Left colon (tissue), 2 donors: ENCODE measurements around the gene TUBA1C. TPM values are rescaled to one million over a fixed set of nuclear protein-coding genes. Genes with fewer than 3 reads are reported as not detected.
"Not testable (repeated sequence)": the region's sequence is repeated elsewhere in the genome, so short reads cannot be mapped to it uniquely, and the experiment has no call there.

Source experiments
- ATAC-seq: fragments of 200-7000 bp; cut with Tn5 transposase; one replicate; pipeline ENCODE4 v1.9.1; 2020; ENCODE audit warnings: mild to moderate bottlenecking, moderate library complexity
- DNase-seq, 2 donors: peaks; one replicate each; pipeline ENCODE4 v3.0.0-alpha.2; 2020
- intact Hi-C, 2 donors: fragments of 100-400 bp; cut with DNase I in 1 of 2; cut with micrococcal nuclease in 1 of 2; formaldehyde crosslinking; loops; one replicate each; pipeline versions ENCODE4 v1.11.2 to v1.14.0; 2022; cut with DNase I, micrococcal nuclease
- total RNA-seq, 2 donors: library from RNA; stranded (reverse); fragmentation: NEBNext Ultra II Directional; extraction: Animal tissue kit (Norgen Biotek cat#: 25700); gene quantifications; one replicate each; pipeline ENCODE4 v1.2.1, GENCODE V29; 2021
- donor health status: DM: no; HTN: no; CAD: no.
- donor health status: DM: yes; HTN: yes; CAD: no.

TUBA1C gene
- total RNA-seq, 2 donors from 2014 or later: 260 to 267 TPM

DNA sequence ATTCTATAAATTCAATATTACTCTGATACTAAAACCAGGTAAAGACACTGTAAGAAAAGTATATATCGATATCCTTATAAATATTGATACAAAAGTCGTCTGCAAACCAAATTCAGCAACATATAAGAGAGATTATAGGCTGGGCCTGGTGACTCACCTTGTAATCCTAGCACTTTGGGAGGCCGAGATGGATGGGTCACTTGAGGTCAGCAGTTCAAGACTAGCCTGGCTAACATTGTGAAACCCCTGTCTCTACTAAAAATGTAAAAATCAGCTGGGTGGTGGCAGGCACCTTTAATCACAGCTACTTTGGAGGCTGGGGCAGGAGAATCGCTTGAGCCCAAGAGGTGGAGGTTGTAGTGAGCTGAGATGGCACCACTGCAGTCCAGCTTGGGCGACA, 13.5 kb upstream of the TUBA1C start:
- intact Hi-C loops: no loop called here
- DNase-seq: no peak
- no peak for ATAC-seq

DNA sequence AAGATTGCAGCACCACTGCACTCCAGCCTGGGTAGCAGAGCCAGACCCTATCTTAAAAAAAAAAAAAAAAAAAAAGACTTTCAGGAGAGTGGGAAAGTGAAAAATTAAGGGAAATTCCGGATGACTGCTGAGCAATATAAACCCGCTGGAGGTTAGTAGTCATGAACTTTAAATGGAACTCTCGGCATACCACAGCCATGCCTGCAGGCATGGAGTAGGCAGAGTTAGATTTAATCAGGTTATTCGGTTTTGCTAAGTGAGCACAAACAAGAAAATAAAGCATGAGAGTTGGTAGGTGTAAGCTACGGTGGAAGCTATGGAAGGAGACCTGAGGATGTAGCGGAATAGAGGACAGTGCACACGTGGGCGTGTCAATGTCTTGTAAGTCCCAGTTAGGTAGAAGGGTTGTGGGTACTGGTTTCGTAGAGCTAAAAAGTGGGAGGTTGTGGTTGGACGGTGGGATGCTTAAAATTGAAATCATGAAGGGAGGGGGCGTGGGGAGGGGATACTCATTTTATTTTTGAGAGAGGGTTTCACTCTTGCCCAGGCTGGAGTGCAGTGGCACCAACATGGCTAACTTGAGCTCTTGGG, 11.8 kb upstream of the TUBA1C start:
- intact Hi-C loops: no loop called here
- DNase-seq: no peak
- no peak for ATAC-seq

DNA sequence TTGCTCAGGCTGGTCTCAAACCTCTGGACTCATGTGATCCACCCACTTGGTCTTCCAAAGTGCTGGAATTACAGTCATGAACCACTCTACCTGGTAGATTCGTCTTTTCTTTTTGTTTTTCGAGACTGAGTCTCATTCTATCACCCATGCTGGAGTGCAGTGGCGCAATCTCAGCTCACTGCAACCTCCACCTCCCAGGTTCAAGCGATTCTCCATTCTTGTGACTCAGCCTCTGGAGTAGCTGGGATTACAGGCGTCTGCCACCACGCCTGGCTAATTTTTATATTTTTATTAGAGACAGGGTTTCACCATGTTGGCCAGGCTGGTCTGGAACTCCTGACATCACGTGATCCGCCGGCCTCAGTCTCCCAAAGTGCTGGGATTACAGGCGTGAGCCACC, 9.4 kb upstream of the TUBA1C start:
- ATAC-seq, DNase-seq, intact Hi-C loops: not testable (repeated sequence)

DNA sequence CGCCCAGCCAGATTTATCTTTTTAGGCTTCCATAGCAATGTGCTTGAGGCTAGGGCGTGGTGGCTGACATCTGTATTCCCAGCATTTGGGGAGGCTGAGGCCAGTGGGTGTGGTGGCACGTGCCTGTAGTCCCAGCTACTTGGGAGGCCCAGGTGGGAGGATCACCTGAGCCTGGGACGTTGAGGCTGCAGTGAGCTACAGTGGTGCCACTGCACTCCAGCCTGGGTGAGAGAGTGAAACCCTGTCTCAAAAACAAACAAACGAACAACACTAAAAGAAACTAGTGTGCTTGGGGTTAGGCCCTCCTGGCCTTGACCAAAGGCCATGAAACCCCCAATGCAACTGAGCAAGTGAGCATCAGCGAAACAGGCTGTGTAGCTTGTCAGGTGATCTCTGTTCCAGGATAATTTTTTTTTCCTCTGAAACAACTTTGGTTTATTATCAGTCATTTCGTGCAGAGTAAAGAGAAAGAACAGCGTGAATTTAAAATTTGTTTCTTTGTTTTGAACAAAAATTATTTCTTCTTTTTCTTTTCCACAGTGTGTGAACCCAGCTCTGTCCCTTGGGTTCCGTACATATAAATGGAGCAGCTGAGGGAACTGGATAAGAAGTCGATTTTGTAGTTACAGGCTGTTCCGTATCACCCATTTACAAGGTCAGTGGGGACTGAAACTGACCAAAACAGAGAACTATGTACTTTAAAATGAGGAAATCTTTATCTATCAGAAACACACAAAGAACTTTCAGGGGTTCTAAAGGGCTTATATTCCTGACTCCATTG, 8.8 kb upstream of the TUBA1C start:
- ATAC-seq: no peak

DNA sequence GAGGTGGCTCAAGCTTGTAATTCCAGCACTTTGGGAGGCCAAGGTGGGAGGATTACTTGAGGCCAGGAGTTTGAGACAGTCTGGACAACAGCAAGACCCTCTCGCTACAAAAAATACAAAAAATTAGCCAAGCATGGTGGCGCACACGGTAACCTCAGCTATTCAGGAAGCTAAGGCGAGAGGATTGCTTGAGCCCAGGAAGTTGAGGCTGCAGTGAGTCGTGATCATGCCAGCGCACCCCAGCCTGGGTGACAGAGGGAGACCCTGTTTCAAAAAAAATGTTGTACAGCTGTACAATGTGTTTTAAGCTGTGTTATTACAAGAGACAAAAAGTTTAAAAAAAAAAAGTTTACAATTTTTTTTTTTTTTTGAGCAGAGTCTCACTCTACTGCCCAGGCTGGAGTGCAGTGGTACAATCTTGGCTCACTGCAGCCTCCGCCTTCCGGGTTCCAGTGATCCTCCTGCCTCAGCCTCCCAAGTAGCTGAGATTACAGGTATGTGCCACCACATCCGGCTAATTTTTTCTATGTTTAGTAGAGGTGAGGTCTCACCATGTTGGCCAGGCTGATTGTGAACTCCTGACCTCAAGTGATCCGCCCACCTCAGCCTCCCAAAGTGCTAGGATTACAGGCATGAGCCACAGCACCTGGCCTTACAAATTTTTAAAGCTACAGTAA, 7.2 kb upstream of the TUBA1C start:
- ATAC-seq, intact Hi-C loops, DNase-seq: not testable (repeated sequence)

More for the DNA sequence above, 8.8 kb upstream of the TUBA1C start:
- no peak for DNase-seq
- intact Hi-C loops: no loop called here

DNA sequence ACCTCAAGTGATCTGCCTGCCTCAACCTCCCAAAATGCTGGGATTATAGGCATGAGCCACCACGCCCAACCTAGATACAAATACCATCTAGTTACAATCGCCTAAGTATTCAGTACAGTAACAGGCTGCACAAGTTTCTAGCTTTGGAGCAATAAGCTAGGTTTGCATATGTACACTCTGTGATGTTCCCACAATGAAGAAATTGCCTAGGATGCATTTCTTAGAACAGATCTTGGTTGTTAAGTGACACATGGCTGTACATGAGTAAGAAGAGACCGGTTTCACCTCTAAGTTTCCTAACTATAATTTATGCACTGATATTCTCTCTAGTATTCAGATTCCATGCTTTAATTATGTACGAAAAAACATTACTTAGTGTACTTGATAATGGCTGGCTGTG, 5.4 kb upstream of the TUBA1C start:
- DNase-seq (no peak), ATAC-seq (no peak)
- intact Hi-C loops: no loop called here

DNA sequence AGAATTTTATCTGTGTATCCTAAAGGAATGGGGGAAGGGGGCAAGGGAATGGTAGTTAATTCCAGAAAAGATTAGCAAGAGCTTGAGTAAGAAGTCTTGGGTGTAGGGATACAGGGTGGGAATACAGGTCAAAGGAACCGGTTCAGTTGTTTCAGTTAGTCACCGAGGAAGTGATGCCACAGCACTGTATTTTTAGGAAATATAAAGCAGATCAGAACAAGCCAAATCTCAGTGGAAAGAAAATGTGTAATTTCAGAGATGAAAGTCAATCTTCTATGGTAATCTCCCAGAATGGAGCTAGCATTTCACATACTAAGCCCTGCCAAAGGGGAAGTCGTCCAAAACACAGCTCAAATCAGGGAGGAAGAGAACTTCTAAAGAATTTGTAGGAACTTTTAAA, 4.7 kb upstream of the TUBA1C start:
- no peak for ATAC-seq
- intact Hi-C loops: no loop called here

DNA sequence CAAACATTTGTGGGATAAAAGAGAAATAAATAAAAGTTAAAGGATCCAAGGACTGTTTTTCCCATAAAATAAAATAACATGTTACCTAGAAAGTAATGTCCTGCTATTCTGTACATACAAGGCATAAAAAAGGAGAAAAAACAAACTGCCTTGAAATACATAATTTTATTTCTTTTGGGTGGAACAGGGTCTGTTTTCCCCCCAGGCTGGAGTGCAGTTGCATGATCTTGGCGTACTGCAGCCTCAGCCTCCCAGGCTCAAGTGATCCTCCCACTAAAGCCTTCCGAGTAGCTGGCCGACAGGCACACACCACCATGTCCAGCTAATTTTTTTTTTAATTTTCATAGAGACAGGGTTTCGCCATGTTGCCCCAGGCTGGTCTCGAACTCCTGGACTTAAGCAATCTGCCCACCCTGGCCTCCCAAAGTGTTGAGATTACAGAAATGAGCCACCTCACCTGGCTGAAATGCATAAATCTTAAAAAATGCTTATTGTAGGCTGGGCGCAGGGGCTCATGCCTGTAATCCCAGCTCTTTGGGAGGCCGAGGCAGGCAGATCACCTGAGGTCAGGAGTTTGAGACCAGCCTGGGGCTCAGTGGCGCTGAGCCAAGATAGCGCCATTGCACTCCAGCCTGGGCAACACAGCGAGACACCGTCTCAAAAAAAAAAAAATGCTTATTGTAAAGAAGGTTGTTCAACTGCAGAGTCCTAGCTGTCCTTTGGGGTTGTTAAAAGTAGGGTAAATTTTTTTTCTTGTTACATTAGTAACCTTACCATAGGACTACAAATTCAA, 4.1 kb upstream of the TUBA1C start:
- intact Hi-C loops: no loop called here
- ATAC-seq (no peak), DNase-seq (no peak)

More for the DNA sequence above, 4.7 kb upstream of the TUBA1C start:
- no peak for DNase-seq

DNA sequence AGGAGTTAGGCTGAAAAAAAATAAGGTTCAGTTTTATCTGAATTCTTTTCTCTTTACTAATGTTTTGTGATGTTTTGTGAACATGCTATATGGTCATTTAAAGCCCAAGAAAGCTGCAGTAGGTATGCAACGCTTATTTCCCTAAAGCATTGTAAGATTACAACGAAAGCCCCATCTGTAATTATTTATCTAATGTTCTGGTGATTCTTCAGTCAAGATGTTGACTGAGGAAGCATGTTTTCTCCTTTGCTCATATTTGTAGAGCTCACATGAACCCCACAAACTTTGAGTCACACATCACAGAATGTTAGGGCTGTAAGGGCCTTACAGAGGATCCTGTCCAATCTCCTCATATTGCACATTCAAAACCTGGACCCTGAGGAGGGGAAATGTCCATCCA, 3.2 kb upstream of the TUBA1C start:
- intact Hi-C loops: no loop called here
- ATAC-seq (no peak), DNase-seq (no peak)

DNA sequence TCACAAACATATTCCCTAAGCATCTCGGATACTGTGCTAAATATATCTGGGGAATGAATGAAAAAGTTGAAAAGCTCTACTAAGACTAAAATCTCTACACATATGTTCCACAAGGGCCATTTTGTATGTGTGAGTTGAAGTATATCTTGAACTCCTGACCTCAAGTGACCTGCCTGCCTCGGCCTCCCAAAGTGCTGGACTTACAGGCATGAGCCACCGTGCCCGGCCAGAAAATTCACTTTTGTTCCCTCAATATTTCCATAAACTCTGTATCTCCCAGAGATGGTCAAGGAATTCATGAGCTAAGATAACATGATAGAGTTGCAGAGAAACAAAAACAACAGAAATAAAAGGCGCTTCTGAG, 1.5 kb upstream of the TUBA1C start:
- DNase-seq: no peak
- intact Hi-C loops: no loop called here
- ATAC-seq: no peak

DNA sequence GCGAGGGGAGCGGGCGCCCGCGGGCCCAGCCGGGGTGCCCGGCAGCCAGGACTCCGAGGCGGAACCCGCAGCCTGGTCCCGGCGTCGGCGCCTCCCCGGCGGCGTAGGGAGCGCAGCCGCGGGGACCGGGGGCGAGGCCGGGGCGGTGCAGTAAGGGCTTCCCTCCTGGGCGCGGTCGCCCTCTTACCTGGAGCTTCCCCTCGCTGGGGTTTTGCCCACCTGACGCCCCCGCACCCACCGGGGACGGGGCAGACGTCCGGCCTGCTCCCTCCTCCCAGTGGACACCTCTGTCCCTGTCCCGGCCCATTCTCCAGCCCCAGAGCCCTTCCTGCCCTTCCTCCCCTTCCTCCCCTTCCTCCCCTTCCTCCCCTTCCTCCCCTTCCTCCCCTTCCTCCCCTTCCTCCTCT, 413 bp upstream of the TUBA1C start:
- intact Hi-C loops: no loop called here
- ATAC-seq (peak; percentile 63), DNase-seq (no peak)

DNA sequence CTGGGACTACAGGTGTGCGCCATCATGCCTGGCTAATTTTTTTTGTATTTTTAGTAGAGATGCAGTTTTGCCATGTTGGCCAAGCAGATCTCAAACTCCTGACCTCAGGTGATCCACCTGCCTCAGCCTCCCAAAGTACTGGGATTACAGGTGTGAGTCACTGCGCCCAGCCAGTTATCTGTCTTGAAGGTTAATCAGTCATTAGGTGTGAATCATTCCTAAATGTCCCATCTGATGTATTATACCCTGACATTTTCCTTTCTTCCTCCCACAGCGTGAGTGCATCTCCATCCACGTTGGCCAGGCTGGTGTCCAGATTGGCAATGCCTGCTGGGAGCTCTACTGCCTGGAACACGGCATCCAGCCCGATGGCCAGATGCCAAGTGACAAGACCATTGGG, 4.3 kb downstream of the TUBA1C start:
- ATAC-seq, intact Hi-C loops, DNase-seq: not testable (repeated sequence)

DNA sequence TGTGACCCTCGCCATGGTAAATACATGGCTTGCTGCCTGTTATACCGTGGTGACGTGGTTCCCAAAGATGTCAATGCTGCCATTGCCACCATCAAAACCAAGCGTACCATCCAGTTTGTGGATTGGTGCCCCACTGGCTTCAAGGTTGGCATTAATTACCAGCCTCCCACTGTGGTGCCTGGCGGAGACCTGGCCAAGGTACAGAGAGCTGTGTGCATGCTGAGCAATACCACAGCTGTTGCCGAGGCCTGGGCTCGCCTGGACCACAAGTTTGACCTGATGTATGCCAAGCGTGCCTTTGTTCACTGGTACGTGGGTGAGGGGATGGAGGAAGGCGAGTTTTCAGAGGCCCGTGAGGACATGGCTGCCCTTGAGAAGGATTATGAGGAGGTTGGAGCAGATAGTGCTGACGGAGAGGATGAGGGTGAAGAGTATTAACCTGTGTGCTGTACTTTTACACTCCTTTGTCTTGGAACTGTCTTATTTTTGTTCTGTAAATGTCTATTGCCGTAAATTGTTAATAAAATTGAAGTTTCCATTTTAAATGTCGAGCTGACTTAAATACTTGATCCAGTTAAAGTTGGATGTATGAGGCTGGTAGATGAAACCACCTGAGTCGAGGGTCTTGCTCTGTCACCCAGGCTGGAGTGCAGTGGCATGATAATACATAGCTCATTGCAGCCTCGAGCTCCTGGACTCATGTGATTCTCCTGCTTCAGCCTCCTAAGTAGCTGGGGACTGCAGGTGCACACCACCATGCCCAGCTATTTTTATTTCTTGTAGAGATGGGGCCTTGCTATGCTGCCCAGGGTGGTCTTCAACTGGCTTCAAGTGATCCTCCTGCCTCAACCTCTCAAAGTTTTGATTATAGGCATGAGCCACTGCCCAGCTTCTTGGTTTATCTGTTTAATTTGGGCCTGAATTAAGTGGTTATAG, 8.2 kb downstream of the TUBA1C start:
- intact Hi-C loops: no loop called here
- ATAC-seq: no peak
- DNase-seq: no peak

DNA sequence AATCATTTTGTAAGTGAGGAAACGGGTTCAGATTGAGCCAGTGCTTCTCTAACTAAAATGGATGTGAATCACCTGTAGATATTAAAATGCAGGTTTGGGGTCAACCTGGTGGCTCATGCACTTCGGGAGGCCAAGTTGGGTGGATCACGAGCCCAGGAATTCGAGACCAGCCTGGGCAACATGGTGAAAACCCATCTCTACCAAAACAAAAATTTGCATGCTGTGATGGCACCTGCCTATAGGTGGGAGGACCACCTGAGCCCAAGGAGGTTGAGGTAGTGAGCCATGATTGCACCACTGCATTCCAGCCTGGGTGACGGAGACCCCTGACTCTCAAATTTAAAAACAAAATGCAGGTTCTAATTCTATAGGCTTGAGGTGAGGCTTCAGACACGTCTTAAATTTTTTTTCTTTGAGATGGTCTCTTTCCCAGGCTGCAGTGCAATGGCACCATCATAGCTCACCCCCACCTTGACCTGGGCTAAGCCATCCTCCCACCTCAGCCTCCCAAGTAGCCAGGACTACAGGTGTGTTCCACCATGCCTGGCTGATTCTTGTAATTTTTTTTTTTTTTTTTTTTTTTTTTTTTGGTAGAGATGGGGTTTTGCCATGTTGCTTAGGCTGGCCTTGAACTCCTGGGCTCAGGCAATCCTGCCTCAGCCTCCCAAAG, 9.0 kb downstream of the TUBA1C start:
- intact Hi-C loops: no loop called here
- DNase-seq (no peak), ATAC-seq (no peak)

DNA sequence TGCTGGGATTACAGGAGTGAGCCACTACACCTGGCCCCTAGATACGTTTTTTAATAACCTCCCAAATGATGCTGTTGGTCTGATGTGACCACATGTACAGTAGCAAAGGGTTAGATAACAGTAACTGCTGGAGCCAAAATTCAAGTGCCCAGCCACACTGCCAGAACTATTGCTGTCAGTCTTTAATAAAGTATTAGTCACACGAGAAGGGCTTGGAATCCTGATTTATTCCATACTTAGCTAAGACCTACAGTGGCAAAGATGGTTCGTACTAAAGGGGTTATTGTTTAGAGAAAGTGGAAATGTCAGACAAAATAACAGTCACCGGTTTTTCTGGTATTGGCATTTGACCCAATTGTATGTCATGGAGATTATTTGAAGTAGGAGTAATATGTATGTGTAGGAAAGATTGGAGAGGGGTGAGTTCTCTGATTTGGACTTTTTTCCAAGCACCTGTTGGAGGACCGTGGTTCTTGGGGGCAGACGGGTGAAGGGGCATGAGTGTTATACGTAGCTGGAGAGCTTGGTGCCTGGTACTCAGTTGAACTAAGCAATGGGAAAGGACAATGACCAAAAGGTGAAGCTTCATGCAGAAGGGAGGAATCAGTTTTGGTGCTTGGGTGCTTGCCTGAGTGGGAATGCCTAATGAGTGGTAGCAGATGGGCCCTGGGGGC, 9.7 kb downstream of the TUBA1C start:
- no peak for DNase-seq
- no peak for ATAC-seq

DNA sequence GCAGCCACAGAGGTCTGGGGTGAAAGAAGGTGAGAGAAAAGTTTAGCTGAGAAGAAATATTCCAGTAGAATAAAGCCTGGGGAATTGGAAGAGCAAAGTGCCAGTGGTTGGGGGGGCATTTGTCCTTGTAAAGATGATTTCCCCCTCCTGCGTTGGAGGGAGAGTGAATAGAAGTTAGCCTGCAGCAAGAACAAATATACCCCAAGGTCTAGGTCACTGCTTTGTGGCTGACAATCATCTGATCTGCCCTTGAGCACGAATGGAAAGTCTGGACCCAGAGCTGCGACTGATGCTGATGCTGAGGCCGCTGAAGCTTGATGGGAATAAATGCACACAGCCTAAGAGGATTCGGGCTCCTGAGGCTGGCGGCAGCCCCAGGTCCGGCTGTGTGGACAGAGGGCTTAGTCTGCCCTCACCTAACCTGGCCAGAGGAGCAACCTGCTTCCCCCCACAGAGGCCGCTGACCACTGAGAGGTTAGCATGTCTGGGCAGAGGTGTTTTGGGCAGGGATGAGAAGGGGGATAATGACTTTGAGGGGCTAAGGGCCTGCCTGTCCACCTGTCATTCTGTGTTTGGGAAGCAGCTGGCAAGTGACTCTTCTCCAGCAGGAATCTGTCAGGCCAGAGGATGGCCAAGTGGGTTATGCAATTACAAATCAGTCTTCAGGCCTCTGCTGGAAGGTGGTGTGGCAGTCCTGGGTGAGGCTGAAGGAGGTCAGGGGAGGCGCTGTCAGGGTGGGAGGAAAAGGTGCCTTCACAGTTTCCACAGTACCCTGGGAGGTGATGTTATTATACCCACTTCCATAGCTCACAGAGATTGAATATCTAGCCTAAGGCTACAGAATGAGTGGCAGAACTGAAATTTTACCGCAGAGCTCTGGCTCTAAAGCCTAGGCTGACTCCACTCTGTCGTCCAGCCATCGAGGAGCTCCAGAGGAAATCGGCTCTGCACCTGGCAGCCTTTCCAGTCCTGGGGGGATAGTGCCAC, 11.7 kb downstream of the TUBA1C start:
- no peak for DNase-seq
- intact Hi-C loops: no loop called here
- no peak for ATAC-seq

More for the DNA sequence above, 9.7 kb downstream of the TUBA1C start:
- intact Hi-C loops: no loop called here
